GM19324 (cell line): ENCODE measurements around the gene CELA2B.
"Not testable (repeated sequence)": the region's sequence is repeated elsewhere in the genome, so short reads cannot be mapped to it uniquely, and the experiment has no call there.

Source experiments
- ATAC-seq: cut with Tn5 transposase; IDR thresholded peaks from one replicate; pipeline ENCODE4 v1.9.1; 2021; ENCODE audit warnings: mild to moderate bottlenecking, moderate library complexity; ENCODE audit not compliant: unreplicated experiment, low FRiP score

CELA2B gene

GRCh38 chr1:15492596-15492995 is 16.7 kb downstream of the CELA2B start:
- no peak for ATAC-seq

GRCh38 chr1:15493869-15494390 is 18.0 kb downstream of the CELA2B start:
- no peak for ATAC-seq

- ATAC-seq = no peak
Observed at GRCh38 chr1:15500184-15501178, 24.6 kb downstream of the CELA2B start.

- no peak for ATAC-seq
Observed at GRCh38 chr1:15501208-15502032, 25.5 kb downstream of the CELA2B start.

- no peak for ATAC-seq
Observed at GRCh38 chr1:15504436-15504835, 28.5 kb downstream of the CELA2B start.

- ATAC-seq = no peak
Observed at GRCh38 chr1:15506831-15507230, 30.9 kb downstream of the CELA2B start.

GRCh38 chr1:15507278-15507677 is 31.4 kb downstream of the CELA2B start:
- no peak for ATAC-seq

- ATAC-seq = no peak
Observed at GRCh38 chr1:15508700-15509487, 33.0 kb downstream of the CELA2B start.

- ATAC-seq = no peak
Observed at GRCh38 chr1:15509586-15509985, 33.7 kb downstream of the CELA2B start.

GRCh38 chr1:15510611-15511405 is 34.9 kb downstream of the CELA2B start:
- ATAC-seq = no peak

GRCh38 chr1:15513192-15513591 is 37.3 kb downstream of the CELA2B start:
- no peak for ATAC-seq

- no peak for ATAC-seq
Observed at GRCh38 chr1:15513919-15514318, 38.0 kb downstream of the CELA2B start.

GRCh38 chr1:15514557-15514956 is 38.7 kb downstream of the CELA2B start:
- ATAC-seq = not testable (repeated sequence)

- ATAC-seq = no peak
Observed at GRCh38 chr1:15515022-15515663, 39.2 kb downstream of the CELA2B start.

GRCh38 chr1:15519625-15520024 is 43.7 kb downstream of the CELA2B start:
- ATAC-seq = no peak

GRCh38 chr1:15521206-15521906 is 45.5 kb downstream of the CELA2B start:
- ATAC-seq = not testable (repeated sequence)

GRCh38 chr1:15522551-15522950 is 46.6 kb downstream of the CELA2B start:
- ATAC-seq = no peak
